ENCODE data around the gene RGPD8. TPM values are rescaled to one million over a fixed set of nuclear protein-coding genes. Genes with fewer than 3 reads are reported as not detected.

RGPD8 gene
- total and polyA plus RNA-seq, 2 of the 13 experiments (the other 11 are each of a cell fraction or from before 2014, with no cell fraction given), result 2.3 to 12.8 TPM

GRCh38 chr2:112339986-112340385, 93.5 kb downstream of the RGPD8 start (continued):
- TF ChIP-seq, protein P1, sequence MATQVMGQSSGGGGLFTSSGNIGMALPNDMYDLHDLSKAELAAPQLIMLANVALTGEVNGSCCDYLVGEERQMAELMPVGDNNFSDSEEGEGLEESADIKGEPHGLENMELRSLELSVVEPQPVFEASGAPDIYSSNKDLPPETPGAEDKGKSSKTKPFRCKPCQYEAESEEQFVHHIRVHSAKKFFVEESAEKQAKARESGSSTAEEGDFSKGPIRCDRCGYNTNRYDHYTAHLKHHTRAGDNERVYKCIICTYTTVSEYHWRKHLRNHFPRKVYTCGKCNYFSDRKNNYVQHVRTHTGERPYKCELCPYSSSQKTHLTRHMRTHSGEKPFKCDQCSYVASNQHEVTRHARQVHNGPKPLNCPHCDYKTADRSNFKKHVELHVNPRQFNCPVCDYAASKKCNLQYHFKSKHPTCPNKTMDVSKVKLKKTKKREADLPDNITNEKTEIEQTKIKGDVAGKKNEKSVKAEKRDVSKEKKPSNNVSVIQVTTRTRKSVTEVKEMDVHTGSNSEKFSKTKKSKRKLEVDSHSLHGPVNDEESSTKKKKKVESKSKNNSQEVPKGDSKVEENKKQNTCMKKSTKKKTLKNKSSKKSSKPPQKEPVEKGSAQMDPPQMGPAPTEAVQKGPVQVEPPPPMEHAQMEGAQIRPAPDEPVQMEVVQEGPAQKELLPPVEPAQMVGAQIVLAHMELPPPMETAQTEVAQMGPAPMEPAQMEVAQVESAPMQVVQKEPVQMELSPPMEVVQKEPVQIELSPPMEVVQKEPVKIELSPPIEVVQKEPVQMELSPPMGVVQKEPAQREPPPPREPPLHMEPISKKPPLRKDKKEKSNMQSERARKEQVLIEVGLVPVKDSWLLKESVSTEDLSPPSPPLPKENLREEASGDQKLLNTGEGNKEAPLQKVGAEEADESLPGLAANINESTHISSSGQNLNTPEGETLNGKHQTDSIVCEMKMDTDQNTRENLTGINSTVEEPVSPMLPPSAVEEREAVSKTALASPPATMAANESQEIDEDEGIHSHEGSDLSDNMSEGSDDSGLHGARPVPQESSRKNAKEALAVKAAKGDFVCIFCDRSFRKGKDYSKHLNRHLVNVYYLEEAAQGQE (IDR thresholded peaks at IDR 0.05; ENCODE audit: borderline replicate concordance in 1 of 2, low read depth in 1 of 2, low read length in 2 of 2), result no peak
- TF ChIP-seq ELF1 (CRISPR knock-in tag; IDR thresholded peaks at IDR 0.05), result no peak
- TF ChIP-seq POGZ (CRISPR knock-in tag; IDR thresholded peaks at IDR 0.05), result no peak
- no peak for TF ChIP-seq PRPF4 (IDR thresholded peaks at IDR 0.05; ENCODE audit: low read depth, low read length, poor library complexity, severe bottlenecking)

GRCh38 chr2:112335600-112335999, 97.8 kb downstream of the RGPD8 start:
- Histone ChIP-seq H3K36me3 (replicated peaks in 1 of 2; ENCODE audit: control insufficient read depth in 1 of 2, insufficient read depth in 2 of 2, low read length in 2 of 2) (no peaks in the 10 kb centered on the region; a peak in 1 of 5 replicates), H3K27me3 (ENCODE audit: control insufficient read depth in 1 of 2, insufficient read depth in 2 of 2, low read length in 2 of 2) (no peaks in the 10 kb centered on the region), H3K79me2 (ENCODE audit: insufficient read depth, low read length) (no peaks in the 10 kb centered on the region), H4K20me1 (ENCODE audit: insufficient read depth, low read length) (no peaks in the 10 kb centered on the region), H3K4me2 (ENCODE audit: low read depth, low read length) (no peak overlapping the region), H3K4me3 (replicated peaks in 1 of 3; ENCODE audit: insufficient read depth in 1 of 3, low read depth in 2 of 3, low read length in 3 of 3) (no peak overlapping the region), H3K4me1 (ENCODE audit: insufficient read depth, low read length) (no peaks in the 10 kb centered on the region; the same call in 1 of the 2 replicates), H2AFZ (ENCODE audit: low read length) (no peak overlapping the region), H3K9ac (ENCODE audit: insufficient read depth, low read depth, low read length) (no peak overlapping the region), H3K27ac (ENCODE audit: extremely low read length, insufficient read depth, low read length) (no peak overlapping the region), H3K9me3 (ENCODE audit: low read length) (no peaks in the 10 kb centered on the region)
- CTCF ChIA-PET (ENCODE audit: low intra/inter-chr PET ratio, low total read pairs), result no interaction called here
- FAIRE-seq (no peak), DNase-seq (ENCODE audit: low spot score) (no peak), ATAC-seq (no peak)
- intact Hi-C loops (cut with micrococcal nuclease; ENCODE audit: unreplicated experiment) (no loop called here), in situ Hi-C loops (cut with HindIII; ENCODE audit: extremely low pct_ligation_motif_present, low pct_unique_long_range_greater_than_20kb) (no loop called here)
- 100% methylated on average over 1 of the region's 1 CpG for WGBS (ENCODE audit: low lambda C conversion rate)
- no TSS peak for BruUV-seq (replicated peaks)
- TF ChIP-seq ZFP36 (IDR thresholded peaks at IDR 0.05; ENCODE audit: borderline replicate concordance, low read depth, low read length, partially characterized antibody), result no peak
- no peak for TF ChIP-seq FOXC1 (CRISPR knock-in tag; IDR thresholded peaks at IDR 0.05; ENCODE audit: borderline replicate concordance)
- no peak for TF ChIP-seq RARG (CRISPR knock-in tag; IDR thresholded peaks at IDR 0.05; ENCODE audit: low read depth)
- no peak for TF ChIP-seq NFE2L2 (IDR thresholded peaks at IDR 0.05; ENCODE audit: low read length)
- TF ChIP-seq SIN3B (IDR thresholded peaks at IDR 0.05; ENCODE audit: low read length), result no peak
- no peak for TF ChIP-seq ZNF562 (CRISPR knock-in tag; IDR thresholded peaks at IDR 0.05; ENCODE audit: borderline replicate concordance)
- TF ChIP-seq TRIM24 (CRISPR knock-in tag; IDR thresholded peaks at IDR 0.05), result no peak
- TF ChIP-seq ZNF383 (CRISPR knock-in tag; IDR thresholded peaks at IDR 0.05; ENCODE audit: borderline replicate concordance), result no peak
- TF ChIP-seq RARA (CRISPR knock-in tag; IDR thresholded peaks at IDR 0.05), result no peak
- POLR2A ChIA-PET, result no interaction called here

Measured in HepG2 (cell line).